Muscle layer of duodenum (tissue), 2 donors: ENCODE data around the gene MMP23B.
"Not testable (repeated sequence)": the region's sequence is repeated elsewhere in the genome, so short reads cannot be mapped to it uniquely, and the experiment has no call there.

Source experiments
- H3K27ac ChIP-seq: one replicate; pipeline ENCODE4 v1.7.0; 2013; ENCODE audit warnings: mild to moderate bottlenecking, low read length
- H3K27me3 ChIP-seq: one replicate; pipeline ENCODE4 v1.7.0; 2013; ENCODE audit warnings: low read depth, mild to moderate bottlenecking, control low read depth, low read length
- H3K36me3 ChIP-seq, 2 donors: one replicate each; pipeline ENCODE4 v1.7.0; 2013; ENCODE audit warnings: low read length in 2 of 2, control low read depth in 1 of 2, mild to moderate bottlenecking in 1 of 2; ENCODE audit not compliant: insufficient read depth in 2 of 2, control insufficient read depth in 1 of 2
- H3K4me1 ChIP-seq, 2 donors: one replicate each; pipeline ENCODE4 v1.7.0; 2013; ENCODE audit warnings: low read length in 2 of 2, mild to moderate bottlenecking in 2 of 2, control low read depth in 1 of 2, moderate library complexity in 1 of 2; ENCODE audit not compliant: insufficient read depth in 2 of 2, control insufficient read depth in 1 of 2
- H3K4me3 ChIP-seq, 2 donors: one replicate each; pipeline ENCODE4 v1.7.0; 2013; ENCODE audit warnings: low read length in 2 of 2, low read depth in 1 of 2, mild to moderate bottlenecking in 1 of 2
- H3K9me3 ChIP-seq, 2 donors: one replicate each; pipeline ENCODE4 v1.7.0; 2013; ENCODE audit warnings: low read length in 2 of 2, control low read depth in 1 of 2, mild to moderate bottlenecking in 1 of 2; ENCODE audit not compliant: control insufficient read depth in 1 of 2
- donor health status: healthy.

Gene MMP23B

DNA sequence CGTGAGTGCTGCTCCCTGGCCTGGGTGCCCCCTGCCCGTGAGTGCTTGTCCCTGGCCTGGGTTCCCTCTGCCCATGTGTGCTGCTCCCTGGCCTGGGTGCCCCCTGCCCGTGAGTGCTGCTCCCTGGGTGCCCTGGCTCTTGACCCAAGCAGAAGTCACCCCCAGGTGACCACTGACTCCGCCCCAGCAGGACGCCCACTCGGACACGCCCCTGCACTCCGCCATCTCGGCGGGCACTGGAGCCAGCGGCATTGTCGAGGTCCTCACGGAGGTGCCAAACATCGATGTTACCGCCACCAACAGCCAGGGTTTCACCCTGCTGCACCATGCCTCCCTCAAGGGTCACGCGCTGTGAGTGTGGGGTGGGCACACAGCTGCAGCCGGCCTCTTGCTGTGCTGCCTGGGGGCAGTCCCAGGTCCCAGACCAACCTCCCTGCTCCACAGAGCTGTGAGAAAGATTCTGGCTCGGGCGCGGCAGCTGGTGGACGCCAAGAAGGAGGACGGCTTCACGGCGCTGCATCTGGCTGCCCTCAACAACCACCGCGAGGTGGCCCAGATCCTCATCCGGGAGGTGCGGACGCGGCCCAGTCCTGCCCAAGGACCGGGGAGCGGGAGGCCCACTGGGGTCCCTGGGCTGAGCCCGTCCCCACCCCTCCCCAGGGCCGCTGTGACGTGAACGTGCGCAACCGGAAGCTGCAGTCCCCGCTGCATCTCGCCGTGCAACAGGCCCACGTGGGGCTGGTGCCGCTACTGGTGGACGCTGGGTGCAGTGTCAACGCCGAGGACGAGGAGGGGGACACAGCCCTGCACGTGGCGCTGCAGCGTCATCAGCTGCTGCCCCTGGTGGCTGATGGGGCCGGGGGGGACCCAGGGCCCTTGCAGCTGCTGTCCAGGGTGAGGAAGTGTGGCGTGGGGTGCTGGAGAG, 3.9 kb upstream of the MMP23B start:
- Histone ChIP-seq H3K27ac (no peak overlapping the region), H3K4me1 (peaks cover 0 to 15% of the 10 kb centered on the region in 2 donors), H3K9me3 (no peaks in the 10 kb centered on the region), H3K4me3 (no peak overlapping the region), H3K36me3 (peaks cover 0 to 29% of the 10 kb centered on the region in 2 donors), H3K27me3 (no peaks in the 10 kb centered on the region)

GRCh38 chr1:1628754-1629429, 3.1 kb upstream of the MMP23B start:
- Histone ChIP-seq H3K4me3 (no peak overlapping the region), H3K36me3 (peaks cover 0 to 24% of the 10 kb centered on the region in 2 donors), H3K9me3 (no peaks in the 10 kb centered on the region), H3K4me1 (peaks cover 0 to 15% of the 10 kb centered on the region in 2 donors), H3K27me3 (no peaks in the 10 kb centered on the region), H3K27ac (no peak overlapping the region)

DNA sequence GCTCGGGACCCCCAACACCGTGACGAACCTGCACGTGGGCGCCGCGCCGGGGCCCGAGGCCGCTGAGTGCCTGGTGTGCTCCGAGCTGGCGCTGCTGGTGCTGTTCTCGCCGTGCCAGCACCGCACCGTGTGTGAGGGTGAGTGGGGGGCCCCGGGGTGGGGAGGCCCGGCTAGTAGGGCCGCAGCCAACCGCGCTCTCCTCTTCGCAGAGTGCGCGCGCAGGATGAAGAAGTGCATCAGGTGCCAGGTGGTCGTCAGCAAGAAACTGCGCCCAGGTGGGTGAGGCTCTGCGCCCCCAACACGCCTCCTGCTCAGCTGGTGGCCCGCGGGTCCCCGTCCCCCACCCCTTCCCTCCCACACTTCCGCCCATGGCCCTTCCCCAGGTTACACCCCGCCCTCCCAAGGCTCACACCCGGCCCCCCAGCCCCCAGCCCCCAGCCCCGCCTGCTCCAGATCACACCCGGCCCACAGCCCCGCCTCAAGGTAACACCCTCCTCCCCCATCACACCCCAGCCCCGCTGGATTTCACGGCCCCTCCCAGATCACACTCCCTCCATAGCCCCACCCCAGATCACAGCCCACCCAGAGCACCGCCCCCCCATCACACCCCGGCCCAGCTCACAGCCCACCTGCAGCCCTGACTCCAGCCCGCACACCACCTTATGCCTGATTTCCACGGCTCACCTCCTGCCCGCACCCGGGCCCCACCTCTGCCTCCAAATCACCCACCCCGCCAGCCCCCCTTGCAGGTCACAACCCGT, 2.4 kb upstream of the MMP23B start:
- H3K4me3 ChIP-seq = no peak overlapping the region
- no peaks in the 10 kb centered on the region for H3K27me3 ChIP-seq
- H3K36me3 ChIP-seq = peaks cover 0 to 18% of the 10 kb centered on the region in 2 donors
- no peak overlapping the region for H3K27ac ChIP-seq
- H3K4me1 ChIP-seq = peaks cover 0 to 15% of the 10 kb centered on the region in 2 donors
- no peaks in the 10 kb centered on the region for H3K9me3 ChIP-seq

DNA sequence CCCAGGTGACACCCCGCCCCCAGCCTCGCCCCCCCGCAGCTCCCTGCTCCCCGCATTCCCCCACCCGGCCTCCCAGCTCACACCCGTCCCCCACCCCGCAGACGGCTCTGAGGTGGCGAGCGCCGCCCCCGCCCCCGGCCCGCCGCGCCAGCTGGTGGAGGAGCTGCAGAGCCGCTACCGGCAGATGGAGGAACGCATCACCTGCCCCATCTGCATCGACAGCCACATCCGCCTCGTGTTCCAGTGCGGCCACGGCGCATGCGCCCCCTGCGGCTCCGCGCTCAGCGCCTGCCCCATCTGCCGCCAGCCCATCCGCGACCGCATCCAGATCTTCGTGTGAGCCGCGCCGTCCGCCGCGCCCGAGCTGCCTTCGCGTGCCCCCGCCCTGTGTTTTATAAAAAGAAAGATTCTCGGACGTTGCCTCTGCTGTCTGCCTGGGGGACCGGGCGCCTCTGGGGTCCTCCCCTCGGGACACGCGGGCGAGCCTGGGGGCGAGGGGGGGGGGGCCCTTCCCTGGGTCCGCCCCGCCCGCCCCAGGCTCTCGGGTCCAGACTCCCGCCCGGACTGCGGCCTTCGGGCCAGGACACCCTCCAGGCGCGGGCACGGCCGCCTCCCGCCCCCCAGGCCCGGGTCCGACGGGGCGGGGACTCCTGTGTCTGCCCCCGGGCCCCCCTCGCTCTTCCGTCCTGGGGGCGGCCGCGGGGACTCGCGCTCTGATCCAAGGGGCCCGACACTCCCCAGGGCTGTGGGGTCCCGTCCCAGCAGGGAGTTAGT, 1.6 kb upstream of the MMP23B start:
- Histone ChIP-seq H3K27ac (no peak overlapping the region), H3K4me3 (peak overlapping the region in 1 of 2 donors; percentile 26), H3K36me3 (peaks cover 0 to 18% of the 10 kb centered on the region in 2 donors), H3K9me3 (no peaks in the 10 kb centered on the region), H3K4me1 (peaks cover 0 to 15% of the 10 kb centered on the region in 2 donors), H3K27me3 (no peaks in the 10 kb centered on the region)

GRCh38 chr1:1630965-1631781, 800 bp upstream of the MMP23B start:
- Histone ChIP-seq H3K27ac (no peak overlapping the region), H3K4me1 (peaks cover 0 to 15% of the 10 kb centered on the region in 2 donors), H3K4me3 (peak overlapping the region in 1 of 2 donors; percentile 28), H3K27me3 (no peaks in the 10 kb centered on the region), H3K36me3 (peaks cover 0 to 18% of the 10 kb centered on the region in 2 donors), H3K9me3 (no peaks in the 10 kb centered on the region)

- H3K27me3 ChIP-seq, H3K27ac ChIP-seq, H3K4me3 ChIP-seq, H3K9me3 ChIP-seq: not testable (repeated sequence)
- peaks cover 0 to 20% of the 10 kb centered on the region in 2 donors for H3K36me3 ChIP-seq
- H3K4me1 ChIP-seq = peaks cover 0 to 15% of the 10 kb centered on the region in 2 donors
Observed at GRCh38 chr1:1633409-1633808, 1.4 kb downstream of the MMP23B start.

DNA sequence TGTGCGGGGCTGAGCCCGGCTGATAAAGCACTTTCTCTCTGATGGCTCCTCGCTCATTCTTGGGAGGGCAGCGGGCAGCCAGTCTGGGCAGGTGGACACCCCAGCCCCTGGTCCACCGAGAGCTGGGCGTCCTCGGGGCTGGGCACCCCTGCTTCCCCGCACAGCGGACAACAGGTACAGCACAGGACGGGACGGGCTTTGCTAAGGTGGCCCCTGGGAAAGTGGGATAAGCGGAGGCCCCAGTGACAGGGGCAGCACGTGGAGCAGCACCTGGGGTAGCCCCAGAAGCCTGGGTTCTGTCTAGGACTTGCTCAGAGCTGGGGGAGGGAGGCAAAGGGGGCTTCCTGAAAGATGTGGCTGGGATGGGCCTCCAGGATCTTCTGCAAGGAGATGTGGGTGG, 2.6 kb downstream of the MMP23B start:
- H3K27ac ChIP-seq, H3K9me3 ChIP-seq, H3K4me3 ChIP-seq, H3K27me3 ChIP-seq: not testable (repeated sequence)
- Histone ChIP-seq H3K36me3 (peaks cover 0 to 17% of the 10 kb centered on the region in 2 donors), H3K4me1 (peaks cover 0 to 15% of the 10 kb centered on the region in 2 donors)

- not testable (repeated sequence) for H3K27ac ChIP-seq
Observed at GRCh38 chr1:1636621-1637478, 4.9 kb downstream of the MMP23B start.

GRCh38 chr1:1637479-1637875, 5.5 kb downstream of the MMP23B start:
- not testable (repeated sequence) for H3K4me3 ChIP-seq, H3K4me1 ChIP-seq, H3K27ac ChIP-seq, H3K27me3 ChIP-seq, H3K9me3 ChIP-seq
- H3K36me3 ChIP-seq = peaks cover 0 to 19% of the 10 kb centered on the region in 2 donors

More at GRCh38 chr1:1636621-1637478, 4.9 kb downstream of the MMP23B start:
- not testable (repeated sequence) for H3K9me3 ChIP-seq, H3K4me1 ChIP-seq, H3K4me3 ChIP-seq, H3K27me3 ChIP-seq
- H3K36me3 ChIP-seq = peaks cover 0 to 19% of the 10 kb centered on the region in 2 donors
